B cell (primary cell): ENCODE results near the gene AQP3. TPM values are rescaled to one million over a fixed set of nuclear protein-coding genes. Genes with fewer than 3 reads are reported as not detected.

Experiments used
- ATAC-seq: fragments of 200-7000 bp; cut with Tn5 transposase; one replicate; pipeline ENCODE4 v1.10.0; 2021; ENCODE audit warnings: low read depth, mild to moderate bottlenecking, moderate number of reproducible peaks, moderate library complexity
- CTCF ChIA-PET: fragments of 350-600 bp; sonication (Branson Sonifier 250); formaldehyde crosslinking; loops from one replicate; lab custom pipeline; 2021; ENCODE audit warnings: antibody characterized with exemption, inconsistent platforms; lab: Charles Lee
- POLR2A ChIA-PET: fragments of 350-600 bp; sonication (Branson Sonifier 250); formaldehyde crosslinking; loops from one replicate; lab custom pipeline; 2021; ENCODE audit warnings: antibody characterized with exemption; lab: Charles Lee
- DNase-seq: peaks from one replicate; pipeline ENCODE4 v3.0.0; 2013
- H2AFZ ChIP-seq: 2 replicates; pipeline ENCODE4 v1.6.1; 2012; ENCODE audit warnings: mild to moderate bottlenecking, low read depth, low read length; ENCODE audit not compliant: insufficient read depth, poor library complexity, severe bottlenecking
- H3K27ac ChIP-seq, 2 donors: 1 replicate in 1 of 2; 2 replicates in 1 of 2; pipeline ENCODE4 v1.5.1; 2012 to 2013; ENCODE audit warnings: low read length in 2 of 2, mild to moderate bottlenecking in 2 of 2, moderate library complexity in 1 of 2
- H3K27me3 ChIP-seq, 4 experiments: fragments of 200-600 bp in 1 of 4; sonication (generic) in 1 of 4; replicated peaks in 1 of 4; 1 replicate in 2 of 4; 2 replicates in 2 of 4; pipeline versions ENCODE4 v1.6.1 to v1.7.0; 2013 to 2016; ENCODE audit warnings: low read length in 3 of 4, mild to moderate bottlenecking in 2 of 4, mixed read lengths in 1 of 4, moderate library complexity in 1 of 4; ENCODE audit not compliant: insufficient read depth in 4 of 4, control insufficient read depth in 3 of 4; ENCODE audit errors: control extremely low read depth in 1 of 4
- H3K36me3 ChIP-seq, 2 experiments: replicated peaks in 1 of 2; 1 replicate in 1 of 2; 2 replicates in 1 of 2; pipeline versions ENCODE4 v1.6.1 to v1.7.1; 2013; ENCODE audit warnings: low read length in 1 of 2; ENCODE audit not compliant: insufficient read depth in 2 of 2, control insufficient read depth in 1 of 2; ENCODE audit errors: control extremely low read depth in 1 of 2, extremely low read depth in 1 of 2
- H3K4me1 ChIP-seq, 2 donors: fragments of 200-600 bp in 1 of 2; sonication (generic) in 1 of 2; 1 replicate in 1 of 2; 2 replicates in 1 of 2; pipeline versions ENCODE4 v1.5.1 to v1.6.1; 2013 to 2017; ENCODE audit warnings: low read length in 2 of 2; ENCODE audit not compliant: control insufficient read depth in 2 of 2, insufficient read depth in 2 of 2
- H3K4me2 ChIP-seq: replicated peaks from 2 replicates; pipeline ENCODE3; 2012; ENCODE audit warnings: mild to moderate bottlenecking, low read depth, low read length; ENCODE audit not compliant: poor library complexity, severe bottlenecking
- H3K4me3 ChIP-seq, 5 experiments: fragments of 200-600 bp in 1 of 5; sonication (generic) in 1 of 5; 1 replicate in 3 of 5; 2 replicates in 2 of 5; pipeline versions ENCODE4 v1.5.1 to v1.7.0; 2011 to 2016; ENCODE audit warnings: low read length in 4 of 5, mild to moderate bottlenecking in 4 of 5, low read depth in 2 of 5, control low read depth in 1 of 5, moderate library complexity in 1 of 5; ENCODE audit not compliant: insufficient read depth in 1 of 5; ENCODE audit errors: control extremely low read depth in 1 of 5, extremely low read depth in 1 of 5
- H3K79me2 ChIP-seq: fragments of 200-600 bp; sonication (generic); one replicate; pipeline ENCODE4 v1.6.0; 2016; ENCODE audit warnings: low read length; ENCODE audit not compliant: control insufficient read depth, insufficient read depth
- H3K9ac ChIP-seq: fragments of 200-600 bp; sonication (generic); 2 replicates; pipeline ENCODE4 v1.6.1; 2017; ENCODE audit warnings: mild to moderate bottlenecking, low read length, moderate library complexity
- H3K9me3 ChIP-seq, 3 donors: one replicate each; pipeline versions ENCODE4 v1.6.1 to v1.7.1; 2013; ENCODE audit warnings: low read length in 2 of 3; ENCODE audit not compliant: control insufficient read depth in 2 of 3, insufficient read depth in 1 of 3; ENCODE audit errors: control extremely low read depth in 1 of 3
- H4K20me1 ChIP-seq: 2 replicates; pipeline ENCODE4 v1.6.0; 2012; ENCODE audit warnings: mild to moderate bottlenecking, low read length; ENCODE audit not compliant: insufficient read depth, control insufficient read depth, poor library complexity, severe bottlenecking
- H3K27ac Mint-ChIP-seq: one replicate; pipeline ENCODE4 v1.8.0; 2021; ENCODE audit warnings: mixed read lengths
- H3K27me3 Mint-ChIP-seq: one replicate; pipeline ENCODE4 v1.8.0; 2021; ENCODE audit warnings: mixed read lengths
- H3K4me1 Mint-ChIP-seq: one replicate; pipeline ENCODE4 v1.8.0; 2021; ENCODE audit warnings: mixed read lengths
- H3K4me3 Mint-ChIP-seq: one replicate; pipeline ENCODE4 v1.8.0; 2021; ENCODE audit warnings: mixed read lengths
- H3K9me3 Mint-ChIP-seq: one replicate; pipeline ENCODE4 v1.8.0; 2022; ENCODE audit warnings: mixed read lengths; ENCODE audit not compliant: insufficient read depth
- CTCF ChIP-seq: fragments of 200-600 bp; IDR thresholded peaks from one replicate; pipeline ENCODE4 v1.8.0; 2022; ENCODE audit warnings: antibody characterized with exemption, mild to moderate bottlenecking
- EZH2 ChIP-seq: IDR thresholded peaks from 2 replicates; pipeline ENCODE4 v1.6.1; 2012; ENCODE audit warnings: borderline replicate concordance, low read depth, mild to moderate bottlenecking, moderate library complexity, low read length; ENCODE audit not compliant: insufficient read depth, poor library complexity, severe bottlenecking
- WGBS: methylation state at CpG from one replicate; pipeline ENCODE4 v1.1.5; 2013; ENCODE audit warnings: missing lambda C conversion rate; ENCODE audit not compliant: insufficient coverage; 5-methylcytosine and 5-hydroxymethylcytosine counted together
- intact Hi-C: fragments of 100-400 bp; cut with micrococcal nuclease; formaldehyde crosslinking; loops from one replicate; pipeline ENCODE4 v1.10.0; 2022
- polyA plus RNA-seq: library from polyadenylated mRNA; depleted of rRNA; stranded (reverse); fragments of >200 nt; gene quantifications from 2 replicates; pipeline ENCODE4 v1.2.3, GENCODE V29; 2012
- total RNA-seq, 2 donors: library from RNA; stranded (reverse); fragments of 120-200 nt in 1 of 2; gene quantifications; 1 replicate in 1 of 2; 2 replicates in 1 of 2; pipeline versions ENCODE4 v1.2.3 to v1.2.4, GENCODE V29; 2013 to 2022

The AQP3 gene
- total and polyA plus RNA-seq, 2 donors (not counting 1 experiment from before 2014, with no cell fraction given), result 1.8 to 10.0 TPM

- H3K9me3 ChIP-seq, result no peaks in the 10 kb centered on the region
- 38% methylated on average over 3 of the region's 3 CpGs for WGBS
- POLR2A ChIA-PET, result no interaction called here
- Mint-ChIP-seq H3K9me3 (no peaks in the 10 kb centered on the region), H3K4me3 (no peak overlapping the region), H3K27ac (no peak overlapping the region), H3K4me1 (no peaks in the 10 kb centered on the region), H3K27me3 (peaks cover 15% of the 10 kb centered on the region)
- H3K27me3 ChIP-seq, result no peaks in the 10 kb centered on the region
- H3K9ac ChIP-seq, result no peak overlapping the region
- H3K27ac ChIP-seq, result no peak overlapping the region
- H3K4me2 ChIP-seq, result no peak overlapping the region
- H2AFZ ChIP-seq, result no peak overlapping the region
- ATAC-seq, result no peak
- H3K36me3 ChIP-seq, result no peaks in the 10 kb centered on the region
- CTCF ChIA-PET, result interaction anchor here (3.5 to 3.8 kb wide), 2 partner anchors 40 to 127 kb away, joined by 11 to 21 read pairs; no protein-coding TSS in a partner anchor
- H4K20me1 ChIP-seq, result no peaks in the 10 kb centered on the region
- no peaks in the 10 kb centered on the region for H3K4me1 ChIP-seq
- TF ChIP-seq EZH2, result no peak
- TF ChIP-seq CTCF, result no peak
- intact Hi-C loops, result no loop called here
- H3K4me3 ChIP-seq, result no peak overlapping the region
- no peaks in the 10 kb centered on the region for H3K79me2 ChIP-seq
- DNase-seq, result no peak
Observed at GRCh38 chr9:33414268-33414667, 33.1 kb downstream of the AQP3 start.

GRCh38 chr9:33408087-33408486 lies 39.3 kb downstream of the AQP3 start:
- DNase-seq, result no peak
- no peak overlapping the region for H3K27ac Mint-ChIP-seq
- 72% methylated on average over 4 of the region's 5 CpGs for WGBS

More at GRCh38 chr9:33408087-33408486, 39.3 kb downstream of the AQP3 start:
- H3K27ac ChIP-seq, result no peak overlapping the region
- no peak for ATAC-seq
- no peaks in the 10 kb centered on the region for H3K36me3 ChIP-seq
- H3K4me3 Mint-ChIP-seq, result no peak overlapping the region
- no peaks in the 10 kb centered on the region for H3K27me3 ChIP-seq
- H3K9ac ChIP-seq, result no peak overlapping the region
- intact Hi-C loops, result loop anchor here (10.0 kb wide), 1 partner anchor 87 kb away; no protein-coding TSS in a partner anchor
- H3K4me1 Mint-ChIP-seq, result no peaks in the 10 kb centered on the region
- ChIA-PET CTCF (no interaction called here), POLR2A (no interaction called here)
- H3K27me3 Mint-ChIP-seq, result peaks cover 3% of the 10 kb centered on the region
- H3K9me3 ChIP-seq, result no peaks in the 10 kb centered on the region
- H3K4me2 ChIP-seq, result no peak overlapping the region
- H3K79me2 ChIP-seq, result no peaks in the 10 kb centered on the region
- no peaks in the 10 kb centered on the region for H3K9me3 Mint-ChIP-seq
- H3K4me3 ChIP-seq, result no peak overlapping the region
- no peak overlapping the region for H2AFZ ChIP-seq
- H3K4me1 ChIP-seq, result no peaks in the 10 kb centered on the region
- no peak for TF ChIP-seq EZH2
- no peak for TF ChIP-seq CTCF
- no peaks in the 10 kb centered on the region for H4K20me1 ChIP-seq
